Measurements from ENCODE around the gene MLXIP. TPM values are rescaled to one million over a fixed set of nuclear protein-coding genes. Genes with fewer than 3 reads are reported as not detected.

Gene MLXIP
- total and polyA plus RNA-seq, 2 of the 13 experiments (the other 11 are each of a cell fraction or from before 2014, with no cell fraction given): 5.3 to 6.7 TPM

DNA sequence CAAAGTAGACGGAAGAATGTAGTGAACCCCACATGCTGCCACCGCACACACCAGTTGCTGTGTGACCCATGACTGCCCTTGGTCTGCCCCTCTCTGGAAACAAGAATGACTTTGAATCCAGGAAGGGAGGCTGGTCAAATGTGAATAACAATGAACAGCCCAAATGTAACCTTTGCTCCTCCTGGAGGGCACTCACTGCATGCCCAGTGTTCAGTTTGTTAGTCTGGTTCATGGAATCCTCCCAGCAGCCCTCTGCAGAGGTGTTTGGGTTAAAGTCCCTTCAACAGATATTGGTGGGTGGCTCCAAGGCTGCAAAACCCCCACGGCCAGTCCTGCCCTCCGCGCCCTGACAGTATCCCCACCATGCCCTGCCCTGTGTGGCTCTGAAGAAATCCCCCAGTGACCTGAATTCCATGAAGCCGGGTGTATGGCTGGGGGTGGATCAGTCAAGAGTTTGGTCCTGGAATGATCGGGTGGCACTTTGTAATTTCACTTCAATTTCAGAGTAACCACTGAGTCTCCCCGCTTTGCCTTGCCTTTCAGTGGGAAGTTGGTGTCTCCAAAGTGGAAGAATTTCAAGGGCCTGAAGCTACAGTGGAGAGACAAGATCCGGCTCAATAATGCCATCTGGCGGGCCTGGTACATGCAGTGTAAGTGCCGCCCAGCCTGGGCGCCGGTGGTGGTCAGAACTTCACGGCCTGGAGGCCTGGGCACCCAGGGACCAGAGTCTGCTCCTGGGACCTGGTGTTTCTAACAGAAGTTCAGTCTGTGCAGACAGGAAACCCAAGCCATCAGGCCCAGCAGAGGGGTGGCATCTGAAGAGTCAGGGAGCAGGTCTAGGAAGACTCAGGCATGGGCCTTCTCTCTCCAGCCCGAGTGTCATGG is 48.4 kb downstream of the MLXIP start (continued):
- TF ChIP-seq, protein P1, sequence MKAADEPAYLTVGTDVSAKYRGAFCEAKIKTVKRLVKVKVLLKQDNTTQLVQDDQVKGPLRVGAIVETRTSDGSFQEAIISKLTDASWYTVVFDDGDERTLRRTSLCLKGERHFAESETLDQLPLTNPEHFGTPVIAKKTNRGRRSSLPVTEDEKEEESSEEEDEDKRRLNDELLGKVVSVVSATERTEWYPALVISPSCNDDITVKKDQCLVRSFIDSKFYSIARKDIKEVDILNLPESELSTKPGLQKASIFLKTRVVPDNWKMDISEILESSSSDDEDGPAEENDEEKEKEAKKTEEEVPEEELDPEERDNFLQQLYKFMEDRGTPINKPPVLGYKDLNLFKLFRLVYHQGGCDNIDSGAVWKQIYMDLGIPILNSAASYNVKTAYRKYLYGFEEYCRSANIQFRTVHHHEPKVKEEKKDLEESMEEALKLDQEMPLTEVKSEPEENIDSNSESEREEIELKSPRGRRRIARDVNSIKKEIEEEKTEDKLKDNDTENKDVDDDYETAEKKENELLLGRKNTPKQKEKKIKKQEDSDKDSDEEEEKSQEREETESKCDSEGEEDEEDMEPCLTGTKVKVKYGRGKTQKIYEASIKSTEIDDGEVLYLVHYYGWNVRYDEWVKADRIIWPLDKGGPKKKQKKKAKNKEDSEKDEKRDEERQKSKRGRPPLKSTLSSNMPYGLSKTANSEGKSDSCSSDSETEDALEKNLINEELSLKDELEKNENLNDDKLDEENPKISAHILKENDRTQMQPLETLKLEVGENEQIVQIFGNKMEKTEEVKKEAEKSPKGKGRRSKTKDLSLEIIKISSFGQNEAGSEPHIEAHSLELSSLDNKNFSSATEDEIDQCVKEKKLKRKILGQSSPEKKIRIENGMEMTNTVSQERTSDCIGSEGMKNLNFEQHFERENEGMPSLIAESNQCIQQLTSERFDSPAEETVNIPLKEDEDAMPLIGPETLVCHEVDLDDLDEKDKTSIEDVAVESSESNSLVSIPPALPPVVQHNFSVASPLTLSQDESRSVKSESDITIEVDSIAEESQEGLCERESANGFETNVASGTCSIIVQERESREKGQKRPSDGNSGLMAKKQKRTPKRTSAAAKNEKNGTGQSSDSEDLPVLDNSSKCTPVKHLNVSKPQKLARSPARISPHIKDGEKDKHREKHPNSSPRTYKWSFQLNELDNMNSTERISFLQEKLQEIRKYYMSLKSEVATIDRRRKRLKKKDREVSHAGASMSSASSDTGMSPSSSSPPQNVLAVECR (CRISPR knock-in tag; IDR thresholded peaks at IDR 0.05; ENCODE audit: borderline replicate concordance): no peak
- TF ChIP-seq ZNF263 (CRISPR knock-in tag; IDR thresholded peaks at IDR 0.05) (0 out of 2 replicates have a peak, but pooled peaks have one; percentile 24), NFE2L2 (IDR thresholded peaks at IDR 0.05; ENCODE audit: low read length) (no peak), ESRRA (CRISPR knock-in tag; IDR thresholded peaks at IDR 0.05; ENCODE audit: low read depth) (peak; percentile 30; the same call in 1 of the 2 replicates), ZNF629 (CRISPR knock-in tag; conservative IDR thresholded peaks at IDR 0.05) (0 out of 2 replicates have a peak, but pooled peaks have one; percentile 20), CC2D1A (CRISPR knock-in tag; IDR thresholded peaks at IDR 0.05) (no peak), PHB2 (IDR thresholded peaks at IDR 0.05; ENCODE audit: partially characterized antibody) (no peak), YEATS2 (CRISPR knock-in tag; IDR thresholded peaks at IDR 0.05; ENCODE audit: borderline replicate concordance) (no peak), YEATS4 (CRISPR knock-in tag; IDR thresholded peaks at IDR 0.05; ENCODE audit: borderline replicate concordance) (no peak), SMC3 (IDR thresholded peaks at IDR 0.05; ENCODE audit: low read length) (peak; percentile 39; the same call in 1 of the 2 replicates)
- TF ChIP-seq, protein P2, sequence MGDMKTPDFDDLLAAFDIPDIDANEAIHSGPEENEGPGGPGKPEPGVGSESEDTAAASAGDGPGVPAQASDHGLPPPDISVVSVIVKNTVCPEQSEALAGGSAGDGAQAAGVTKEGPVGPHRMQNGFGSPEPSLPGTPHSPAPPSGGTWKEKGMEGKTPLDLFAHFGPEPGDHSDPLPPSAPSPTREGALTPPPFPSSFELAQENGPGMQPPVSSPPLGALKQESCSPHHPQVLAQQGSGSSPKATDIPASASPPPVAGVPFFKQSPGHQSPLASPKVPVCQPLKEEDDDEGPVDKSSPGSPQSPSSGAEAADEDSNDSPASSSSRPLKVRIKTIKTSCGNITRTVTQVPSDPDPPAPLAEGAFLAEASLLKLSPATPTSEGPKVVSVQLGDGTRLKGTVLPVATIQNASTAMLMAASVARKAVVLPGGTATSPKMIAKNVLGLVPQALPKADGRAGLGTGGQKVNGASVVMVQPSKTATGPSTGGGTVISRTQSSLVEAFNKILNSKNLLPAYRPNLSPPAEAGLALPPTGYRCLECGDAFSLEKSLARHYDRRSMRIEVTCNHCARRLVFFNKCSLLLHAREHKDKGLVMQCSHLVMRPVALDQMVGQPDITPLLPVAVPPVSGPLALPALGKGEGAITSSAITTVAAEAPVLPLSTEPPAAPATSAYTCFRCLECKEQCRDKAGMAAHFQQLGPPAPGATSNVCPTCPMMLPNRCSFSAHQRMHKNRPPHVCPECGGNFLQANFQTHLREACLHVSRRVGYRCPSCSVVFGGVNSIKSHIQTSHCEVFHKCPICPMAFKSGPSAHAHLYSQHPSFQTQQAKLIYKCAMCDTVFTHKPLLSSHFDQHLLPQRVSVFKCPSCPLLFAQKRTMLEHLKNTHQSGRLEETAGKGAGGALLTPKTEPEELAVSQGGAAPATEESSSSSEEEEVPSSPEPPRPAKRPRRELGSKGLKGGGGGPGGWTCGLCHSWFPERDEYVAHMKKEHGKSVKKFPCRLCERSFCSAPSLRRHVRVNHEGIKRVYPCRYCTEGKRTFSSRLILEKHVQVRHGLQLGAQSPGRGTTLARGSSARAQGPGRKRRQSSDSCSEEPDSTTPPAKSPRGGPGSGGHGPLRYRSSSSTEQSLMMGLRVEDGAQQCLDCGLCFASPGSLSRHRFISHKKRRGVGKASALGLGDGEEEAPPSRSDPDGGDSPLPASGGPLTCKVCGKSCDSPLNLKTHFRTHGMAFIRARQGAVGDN (CRISPR knock-in tag; IDR thresholded peaks at IDR 0.05): peak; percentile 45
- TF ChIP-seq, protein P3, sequence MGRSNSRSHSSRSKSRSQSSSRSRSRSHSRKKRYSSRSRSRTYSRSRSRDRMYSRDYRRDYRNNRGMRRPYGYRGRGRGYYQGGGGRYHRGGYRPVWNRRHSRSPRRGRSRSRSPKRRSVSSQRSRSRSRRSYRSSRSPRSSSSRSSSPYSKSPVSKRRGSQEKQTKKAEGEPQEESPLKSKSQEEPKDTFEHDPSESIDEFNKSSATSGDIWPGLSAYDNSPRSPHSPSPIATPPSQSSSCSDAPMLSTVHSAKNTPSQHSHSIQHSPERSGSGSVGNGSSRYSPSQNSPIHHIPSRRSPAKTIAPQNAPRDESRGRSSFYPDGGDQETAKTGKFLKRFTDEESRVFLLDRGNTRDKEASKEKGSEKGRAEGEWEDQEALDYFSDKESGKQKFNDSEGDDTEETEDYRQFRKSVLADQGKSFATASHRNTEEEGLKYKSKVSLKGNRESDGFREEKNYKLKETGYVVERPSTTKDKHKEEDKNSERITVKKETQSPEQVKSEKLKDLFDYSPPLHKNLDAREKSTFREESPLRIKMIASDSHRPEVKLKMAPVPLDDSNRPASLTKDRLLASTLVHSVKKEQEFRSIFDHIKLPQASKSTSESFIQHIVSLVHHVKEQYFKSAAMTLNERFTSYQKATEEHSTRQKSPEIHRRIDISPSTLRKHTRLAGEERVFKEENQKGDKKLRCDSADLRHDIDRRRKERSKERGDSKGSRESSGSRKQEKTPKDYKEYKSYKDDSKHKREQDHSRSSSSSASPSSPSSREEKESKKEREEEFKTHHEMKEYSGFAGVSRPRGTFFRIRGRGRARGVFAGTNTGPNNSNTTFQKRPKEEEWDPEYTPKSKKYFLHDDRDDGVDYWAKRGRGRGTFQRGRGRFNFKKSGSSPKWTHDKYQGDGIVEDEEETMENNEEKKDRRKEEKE (IDR thresholded peaks at IDR 0.05): no peak
- TF ChIP-seq, protein P4, sequence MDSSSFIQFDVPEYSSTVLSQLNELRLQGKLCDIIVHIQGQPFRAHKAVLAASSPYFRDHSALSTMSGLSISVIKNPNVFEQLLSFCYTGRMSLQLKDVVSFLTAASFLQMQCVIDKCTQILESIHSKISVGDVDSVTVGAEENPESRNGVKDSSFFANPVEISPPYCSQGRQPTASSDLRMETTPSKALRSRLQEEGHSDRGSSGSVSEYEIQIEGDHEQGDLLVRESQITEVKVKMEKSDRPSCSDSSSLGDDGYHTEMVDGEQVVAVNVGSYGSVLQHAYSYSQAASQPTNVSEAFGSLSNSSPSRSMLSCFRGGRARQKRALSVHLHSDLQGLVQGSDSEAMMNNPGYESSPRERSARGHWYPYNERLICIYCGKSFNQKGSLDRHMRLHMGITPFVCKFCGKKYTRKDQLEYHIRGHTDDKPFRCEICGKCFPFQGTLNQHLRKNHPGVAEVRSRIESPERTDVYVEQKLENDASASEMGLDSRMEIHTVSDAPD (CRISPR knock-in tag; IDR thresholded peaks at IDR 0.05): no peak
